Body of pancreas (tissue), 4 donors: ENCODE results near the gene KLHL17. TPM values are rescaled to one million over a fixed set of nuclear protein-coding genes. Genes with fewer than 3 reads are reported as not detected.

ENCODE experiments used
- ATAC-seq: fragments of 150-250 bp; one replicate; pipeline ENCODE4 v1.9.1; 2016
- DNase-seq, 4 donors: peaks; one replicate each; pipeline ENCODE4 v3.0.0-alpha.2; 2019
- H3K27ac ChIP-seq, 4 donors: fragments of 200-600 bp; sonication (generic); 1 replicate in 3 of 4; 2 replicates in 1 of 4; pipeline versions ENCODE4 v1.5.1 to v1.6.1; 2016 to 2019; ENCODE audit warnings: mild to moderate bottlenecking in 1 of 4, mixed read lengths in 1 of 4, moderate library complexity in 1 of 4
- H3K27me3 ChIP-seq, 2 donors: fragments of 200-600 bp; sonication (generic); one replicate each; pipeline ENCODE4 v1.6.0; 2016; ENCODE audit warnings: mild to moderate bottlenecking in 1 of 2
- H3K36me3 ChIP-seq, 2 donors: fragments of 200-600 bp; sonication (generic); replicated peaks in 1 of 2; 2 replicates each; pipeline ENCODE4 v1.5.1; 2016; ENCODE audit warnings: low read depth in 2 of 2; ENCODE audit not compliant: insufficient read depth in 1 of 2
- H3K4me1 ChIP-seq: fragments of 200-600 bp; sonication (generic); one replicate; pipeline ENCODE4 v1.6.0; 2016
- H3K4me3 ChIP-seq, 2 donors: fragments of 200-600 bp; sonication (generic); 1 replicate in 1 of 2; 2 replicates in 1 of 2; pipeline ENCODE4 v1.5.1; 2016 to 2019
- H3K9me3 ChIP-seq, 3 donors: fragments of 200-600 bp; sonication (generic); 1 replicate in 2 of 3; 2 replicates in 1 of 3; pipeline ENCODE4 v1.5.1; 2016
- POLR2A ChIP-seq, 3 donors: fragments of 450-650 bp; IDR thresholded peaks; one replicate each; pipeline ENCODE4 v1.6.1; 2016; ENCODE audit warnings: antibody characterized with exemption in 3 of 3, mild to moderate bottlenecking in 2 of 3
- WGBS, 2 donors: methylation state at CpG; one replicate each; pipeline ENCODE4 v1.1.5; 2017; 5-methylcytosine and 5-hydroxymethylcytosine counted together
- intact Hi-C: fragments of 100-400 bp; cut with DNase I; formaldehyde crosslinking; loops from one replicate; pipeline ENCODE4 v1.15.1; 2023
- total RNA-seq, 2 donors: library from RNA; depleted of rRNA; stranded (reverse); fragments of >200 nt; gene quantifications; one replicate each; pipeline ENCODE4 v1.1.0, GENCODE V29; 2016
- TF ChIP-seq, protein P1 (sequence below), 7 experiments: fragments of 450-650 bp in 4 of 7; fragments of 200-600 bp in 3 of 7; sonication (generic) in 3 of 7; IDR thresholded peaks; one replicate each; pipeline ENCODE4 v1.5.1; 2016 to 2019; ENCODE audit warnings: antibody characterized with exemption in 7 of 7

KLHL17 gene
- total RNA-seq, 2 donors from 2014 or later = 6.0 to 29.0 TPM

DNA sequence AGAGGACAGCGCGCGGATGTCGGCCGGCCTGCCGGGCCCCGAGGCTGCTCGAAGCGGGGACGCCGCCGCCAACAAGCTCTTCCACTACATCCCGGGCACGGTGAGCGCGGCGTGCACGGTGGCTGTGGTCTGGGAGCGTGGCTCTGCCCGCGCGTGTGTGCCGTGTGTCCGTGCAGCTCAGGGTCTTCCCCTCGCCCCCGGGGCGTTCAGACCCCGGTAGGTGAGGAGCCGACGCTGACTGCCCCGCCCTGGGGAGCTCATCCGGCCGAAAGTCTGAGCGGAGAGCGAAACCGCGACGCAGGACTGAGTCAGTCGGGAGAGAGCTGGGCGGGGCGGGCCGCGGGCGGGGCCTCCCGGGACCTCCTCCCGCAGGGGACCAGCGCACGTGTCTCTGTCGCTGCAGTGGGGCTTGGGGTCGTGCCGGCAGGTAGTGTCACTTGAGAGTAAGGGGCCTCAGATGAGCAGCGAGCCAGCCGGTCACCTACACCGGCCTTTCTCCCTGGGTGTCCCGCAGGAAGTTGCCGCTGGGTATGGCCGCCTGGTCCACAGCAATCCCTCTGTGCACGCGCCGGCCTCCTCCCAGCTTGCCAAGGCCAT, 6.4 kb downstream of the KLHL17 start:
- intact Hi-C loops = no loop called here
- peak; percentile 63 to 79 (median 72) for DNase-seq
- WGBS, 2 donors = 0% methylated on average over 51 of the region's 60 CpGs; no CpG with 5 or more reads in 1 of the 2 donors
- H3K27me3 ChIP-seq = peaks cover 0 to 6% of the 10 kb centered on the region in 2 donors
- peak; percentile 80 for ATAC-seq
- H3K4me3 ChIP-seq = peak overlapping the region; percentile 11 to 30
- peaks cover 20% of the 10 kb centered on the region for H3K4me1 ChIP-seq
- H3K36me3 ChIP-seq = no peaks in the 10 kb centered on the region
- peak overlapping the region; percentile 32 to 82 (median 66) for H3K27ac ChIP-seq
- TF ChIP-seq, protein P1, sequence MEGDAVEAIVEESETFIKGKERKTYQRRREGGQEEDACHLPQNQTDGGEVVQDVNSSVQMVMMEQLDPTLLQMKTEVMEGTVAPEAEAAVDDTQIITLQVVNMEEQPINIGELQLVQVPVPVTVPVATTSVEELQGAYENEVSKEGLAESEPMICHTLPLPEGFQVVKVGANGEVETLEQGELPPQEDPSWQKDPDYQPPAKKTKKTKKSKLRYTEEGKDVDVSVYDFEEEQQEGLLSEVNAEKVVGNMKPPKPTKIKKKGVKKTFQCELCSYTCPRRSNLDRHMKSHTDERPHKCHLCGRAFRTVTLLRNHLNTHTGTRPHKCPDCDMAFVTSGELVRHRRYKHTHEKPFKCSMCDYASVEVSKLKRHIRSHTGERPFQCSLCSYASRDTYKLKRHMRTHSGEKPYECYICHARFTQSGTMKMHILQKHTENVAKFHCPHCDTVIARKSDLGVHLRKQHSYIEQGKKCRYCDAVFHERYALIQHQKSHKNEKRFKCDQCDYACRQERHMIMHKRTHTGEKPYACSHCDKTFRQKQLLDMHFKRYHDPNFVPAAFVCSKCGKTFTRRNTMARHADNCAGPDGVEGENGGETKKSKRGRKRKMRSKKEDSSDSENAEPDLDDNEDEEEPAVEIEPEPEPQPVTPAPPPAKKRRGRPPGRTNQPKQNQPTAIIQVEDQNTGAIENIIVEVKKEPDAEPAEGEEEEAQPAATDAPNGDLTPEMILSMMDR (IDR thresholded peaks at IDR 0.05) = no peak
- peak; percentile 49 to 73 (median 63) for TF ChIP-seq POLR2A (IDR thresholded peaks at IDR 0.05)
- no peaks in the 10 kb centered on the region for H3K9me3 ChIP-seq

GRCh38 chr1:967466-968343, 7.3 kb downstream of the KLHL17 start:
- Histone ChIP-seq H3K9me3 (no peaks in the 10 kb centered on the region), H3K36me3 (no peaks in the 10 kb centered on the region), H3K27me3 (peaks cover 0 to 6% of the 10 kb centered on the region in 2 donors), H3K4me3 (no peak overlapping the region), H3K4me1 (peaks cover 20% of the 10 kb centered on the region), H3K27ac (no peak overlapping the region)
- DNase-seq = peak in 1 of 4 donors; percentile 50
- 55 to 77% methylated on average over 10 to 20 of the region's 23 CpGs for WGBS, 2 donors
- no peak for ATAC-seq
- no peak for TF ChIP-seq POLR2A (IDR thresholded peaks at IDR 0.05)
- TF ChIP-seq, protein P1 (IDR thresholded peaks at IDR 0.05) = no peak
- intact Hi-C loops = no loop called here

- TF ChIP-seq, protein P1 (IDR thresholded peaks at IDR 0.05) = no peak
- TF ChIP-seq POLR2A (IDR thresholded peaks at IDR 0.05) = no peak
- Histone ChIP-seq H3K4me3 (no peak overlapping the region), H3K4me1 (peaks cover 20% of the 10 kb centered on the region), H3K9me3 (no peaks in the 10 kb centered on the region), H3K27ac (no peak overlapping the region), H3K27me3 (peaks cover 0 to 6% of the 10 kb centered on the region in 2 donors), H3K36me3 (no peaks in the 10 kb centered on the region)
- no peak for ATAC-seq
- intact Hi-C loops = no loop called here
- 67 to 74% methylated on average over 15 of the region's 15 CpGs for WGBS, 2 donors
- DNase-seq = no peak
These were observed 9.0 kb downstream of the KLHL17 start for GRCh38 chr1:969260-969855.

- Histone ChIP-seq H3K27me3 (peaks cover 0 to 6% of the 10 kb centered on the region in 2 donors), H3K4me1 (peaks cover 20% of the 10 kb centered on the region), H3K27ac (no peak overlapping the region), H3K36me3 (no peaks in the 10 kb centered on the region), H3K9me3 (no peaks in the 10 kb centered on the region), H3K4me3 (no peak overlapping the region)
- 11 to 16% methylated on average over 5 to 33 of the region's 33 CpGs for WGBS, 2 donors
- DNase-seq (no peak), ATAC-seq (no peak)
- no peak for TF ChIP-seq POLR2A (IDR thresholded peaks at IDR 0.05)
- TF ChIP-seq, protein P1 (IDR thresholded peaks at IDR 0.05) = no peak
- intact Hi-C loops = no loop called here
These were observed 10.0 kb downstream of the KLHL17 start for GRCh38 chr1:970242-970972.
